ENCODE results near the gene ZBTB7C. TPM values are rescaled to one million over a fixed set of nuclear protein-coding genes. Genes with fewer than 3 reads are reported as not detected.

Gene ZBTB7C
- total RNA-seq, 4 donors from 2014 or later: 5.0 to 14.1 (median 13.3) TPM

GRCh38 chr18:48450685-48451084 is 41.5 kb upstream of the ZBTB7C start:
- TF ChIP-seq, protein P1, sequence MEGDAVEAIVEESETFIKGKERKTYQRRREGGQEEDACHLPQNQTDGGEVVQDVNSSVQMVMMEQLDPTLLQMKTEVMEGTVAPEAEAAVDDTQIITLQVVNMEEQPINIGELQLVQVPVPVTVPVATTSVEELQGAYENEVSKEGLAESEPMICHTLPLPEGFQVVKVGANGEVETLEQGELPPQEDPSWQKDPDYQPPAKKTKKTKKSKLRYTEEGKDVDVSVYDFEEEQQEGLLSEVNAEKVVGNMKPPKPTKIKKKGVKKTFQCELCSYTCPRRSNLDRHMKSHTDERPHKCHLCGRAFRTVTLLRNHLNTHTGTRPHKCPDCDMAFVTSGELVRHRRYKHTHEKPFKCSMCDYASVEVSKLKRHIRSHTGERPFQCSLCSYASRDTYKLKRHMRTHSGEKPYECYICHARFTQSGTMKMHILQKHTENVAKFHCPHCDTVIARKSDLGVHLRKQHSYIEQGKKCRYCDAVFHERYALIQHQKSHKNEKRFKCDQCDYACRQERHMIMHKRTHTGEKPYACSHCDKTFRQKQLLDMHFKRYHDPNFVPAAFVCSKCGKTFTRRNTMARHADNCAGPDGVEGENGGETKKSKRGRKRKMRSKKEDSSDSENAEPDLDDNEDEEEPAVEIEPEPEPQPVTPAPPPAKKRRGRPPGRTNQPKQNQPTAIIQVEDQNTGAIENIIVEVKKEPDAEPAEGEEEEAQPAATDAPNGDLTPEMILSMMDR (IDR thresholded peaks at IDR 0.05): no peak
- ATAC-seq (ENCODE audit: low FRiP score): no peak
- no peak for DNase-seq (ENCODE audit: low spot score)

GRCh38 chr18:48446582-48447225 is 37.5 kb upstream of the ZBTB7C start:
- TF ChIP-seq, protein P1 (IDR thresholded peaks at IDR 0.05): peak in 1 of 3 donors; percentile 85
- ATAC-seq (ENCODE audit: low FRiP score): peak; percentile 71
- peak; percentile 68 for DNase-seq (ENCODE audit: low spot score)

DNA sequence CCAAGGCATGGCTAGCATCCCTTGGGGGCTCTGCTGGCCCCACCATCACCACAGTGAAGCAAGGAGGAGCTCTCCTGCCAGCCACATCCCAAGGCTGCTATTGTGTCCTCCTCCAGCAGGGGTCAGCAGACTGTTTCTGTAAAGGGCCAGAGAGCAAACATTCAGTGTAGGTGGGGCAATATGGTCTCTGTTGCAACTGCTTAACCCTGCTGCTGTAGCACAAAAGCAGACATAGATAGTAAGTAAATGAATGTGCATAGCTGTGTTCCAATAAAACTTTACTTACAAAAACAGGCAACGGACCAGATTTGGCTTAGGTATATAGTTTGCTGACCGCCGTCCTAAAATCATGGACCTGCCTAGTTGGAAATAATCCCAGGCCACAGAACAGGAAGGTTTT is 36.4 kb upstream of the ZBTB7C start:
- no peak for ATAC-seq (ENCODE audit: low FRiP score)

DNA sequence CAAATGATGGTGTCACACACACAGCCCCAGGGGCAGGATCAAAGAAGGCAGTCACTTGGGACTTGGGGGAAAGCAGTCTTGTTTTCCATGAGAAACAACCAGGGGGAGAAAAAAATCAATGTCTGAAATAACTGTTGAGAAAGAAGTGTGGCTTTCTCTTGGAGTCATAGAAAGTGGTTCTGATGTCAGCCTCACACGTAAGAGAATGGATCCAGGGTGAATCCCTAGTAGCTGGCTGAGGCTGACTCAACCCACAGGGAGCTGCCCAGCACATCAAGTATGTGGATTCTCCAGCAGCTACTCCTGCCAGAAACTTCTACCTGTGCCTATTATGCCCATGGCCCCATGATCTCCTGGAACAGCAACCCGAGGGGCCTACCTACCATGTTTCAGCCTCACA is 33.6 kb upstream of the ZBTB7C start:
- TF ChIP-seq, protein P1 (IDR thresholded peaks at IDR 0.05): no peak
- DNase-seq (ENCODE audit: low spot score): no peak
- ATAC-seq (ENCODE audit: low FRiP score): peak; percentile 65

More for the DNA sequence above, 36.4 kb upstream of the ZBTB7C start:
- peak; percentile 57 for DNase-seq (ENCODE audit: low spot score)
- TF ChIP-seq, protein P1 (IDR thresholded peaks at IDR 0.05): peak in 1 of 3 donors; percentile 71

GRCh38 chr18:48441405-48441881 is 32.3 kb upstream of the ZBTB7C start:
- ATAC-seq (ENCODE audit: low FRiP score) (peak; percentile 25), DNase-seq (ENCODE audit: low spot score) (no peak)
- TF ChIP-seq, protein P1 (IDR thresholded peaks at IDR 0.05): no peak

DNA sequence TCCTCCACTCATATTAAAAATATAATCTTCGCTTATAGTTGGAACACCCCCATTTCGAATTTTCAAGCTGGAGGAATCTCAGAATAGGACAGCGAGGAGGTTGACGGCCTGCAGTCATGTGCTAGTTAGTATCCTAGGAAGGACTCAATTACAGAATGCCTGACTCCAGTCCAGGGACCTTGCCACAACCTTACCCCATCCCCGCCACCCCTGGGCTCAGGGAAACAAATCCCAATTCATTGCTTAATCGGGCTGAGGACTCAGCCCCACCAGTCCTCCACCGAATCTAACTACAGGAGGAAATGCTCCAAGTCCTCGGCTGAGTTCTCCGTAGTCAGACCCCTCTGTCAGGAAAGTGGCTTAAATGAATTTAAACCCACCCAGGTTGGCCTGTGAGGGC is 31.7 kb upstream of the ZBTB7C start:
- ATAC-seq (ENCODE audit: low FRiP score): peak; percentile 19
- DNase-seq (ENCODE audit: low spot score): no peak

More for the DNA sequence above, 31.7 kb upstream of the ZBTB7C start:
- TF ChIP-seq, protein P1 (IDR thresholded peaks at IDR 0.05): no peak
